ENCODE measurements around the gene TMEM231.
"Not testable (repeated sequence)": the region's sequence is repeated elsewhere in the genome, so short reads cannot be mapped to it uniquely, and the experiment has no call there.

Gene TMEM231

GRCh38 chr16:75529056-75529905 is 26.8 kb downstream of the TMEM231 start:
- no peak for FAIRE-seq

- FAIRE-seq, result no peak
Measured at GRCh38 chr16:75527825-75528299, 28.2 kb downstream of the TMEM231 start.

GRCh38 chr16:75526032-75526790 is 29.8 kb downstream of the TMEM231 start:
- FAIRE-seq, result no peak

GRCh38 chr16:75519175-75519574 is 36.9 kb downstream of the TMEM231 start:
- FAIRE-seq, result no peak

GRCh38 chr16:75516189-75516966 is 39.7 kb downstream of the TMEM231 start:
- not testable (repeated sequence) for FAIRE-seq

- no peak for FAIRE-seq
Measured at GRCh38 chr16:75514296-75514695, 41.8 kb downstream of the TMEM231 start.

GRCh38 chr16:75506574-75506973 is 49.5 kb downstream of the TMEM231 start:
- no peak for FAIRE-seq

GRCh38 chr16:75506107-75506506 is 49.9 kb downstream of the TMEM231 start:
- no peak for FAIRE-seq

GRCh38 chr16:75503801-75504200 is 52.3 kb downstream of the TMEM231 start:
- no peak for FAIRE-seq

- FAIRE-seq, result no peak
Measured at GRCh38 chr16:75502916-75503605, 53.0 kb downstream of the TMEM231 start.

- FAIRE-seq, result not testable (repeated sequence)
Measured at GRCh38 chr16:75501820-75502219, 54.2 kb downstream of the TMEM231 start.

GRCh38 chr16:75501359-75501758 is 54.7 kb downstream of the TMEM231 start:
- FAIRE-seq, result no peak

- not testable (repeated sequence) for FAIRE-seq
Measured at GRCh38 chr16:75498605-75499322, 57.3 kb downstream of the TMEM231 start.

GRCh38 chr16:75497558-75497957 is 58.5 kb downstream of the TMEM231 start:
- no peak for FAIRE-seq

- no peak for FAIRE-seq
Measured at GRCh38 chr16:75495076-75495674, 60.9 kb downstream of the TMEM231 start, which contains the start of gene CHST6. Gene CHST6, minus strand, starts transcription at chr16:75495441. Its CDS starts 15,613 bp downstream, at chr16:75479828.

GRCh38 chr16:75494661-75495075 is 61.4 kb downstream of the TMEM231 start:
- no peak for FAIRE-seq

GRCh38 chr16:75494184-75494583 is 61.9 kb downstream of the TMEM231 start:
- FAIRE-seq, result no peak

- FAIRE-seq, result no peak
Measured at GRCh38 chr16:75491876-75492275, 64.2 kb downstream of the TMEM231 start.

GRCh38 chr16:75488322-75488721 is 67.7 kb downstream of the TMEM231 start:
- no peak for FAIRE-seq

All from A204.1 (cell line).